Sigmoid colon (tissue), 3 donors: Measurements from ENCODE around the gene RNF212B.

ENCODE experiments used
- POLR2A ChIP-seq, 2 donors: fragments of 450-650 bp; IDR thresholded peaks; one replicate each; pipeline ENCODE4 v1.6.1; 2016; ENCODE audit warnings: antibody characterized with exemption in 2 of 2, mild to moderate bottlenecking in 2 of 2, moderate library complexity in 2 of 2
- TF ChIP-seq, protein P1 (sequence below), 4 experiments: fragments of 450-650 bp in 3 of 4; fragments of 200-600 bp in 1 of 4; IDR thresholded peaks; one replicate each; pipeline ENCODE4 v1.5.1; 2016 to 2019; ENCODE audit warnings: antibody characterized with exemption in 4 of 4, mild to moderate bottlenecking in 3 of 4, moderate library complexity in 2 of 4

DNA sequence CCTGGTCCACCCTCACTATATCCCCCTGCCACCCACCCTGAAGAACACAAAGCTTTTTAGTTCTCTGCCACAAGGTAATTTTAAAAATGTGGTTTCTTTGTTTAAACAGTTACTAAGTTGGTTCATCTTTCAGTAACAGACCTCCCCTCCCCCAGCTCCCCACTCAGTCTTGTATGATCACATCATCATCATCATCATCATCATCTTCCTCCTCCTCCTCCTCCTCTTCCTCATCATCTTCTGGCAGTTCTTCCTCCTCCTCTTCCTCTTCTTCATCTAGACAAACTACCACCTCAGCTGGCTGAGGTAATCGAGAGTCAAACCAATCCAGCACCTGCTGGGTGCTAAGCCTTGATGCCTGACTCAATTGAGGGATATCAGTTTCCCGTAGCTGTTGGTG, 37.7 kb downstream of the RNF212B start:
- no peak for TF ChIP-seq POLR2A (IDR thresholded peaks at IDR 0.05)
- TF ChIP-seq, protein P1, sequence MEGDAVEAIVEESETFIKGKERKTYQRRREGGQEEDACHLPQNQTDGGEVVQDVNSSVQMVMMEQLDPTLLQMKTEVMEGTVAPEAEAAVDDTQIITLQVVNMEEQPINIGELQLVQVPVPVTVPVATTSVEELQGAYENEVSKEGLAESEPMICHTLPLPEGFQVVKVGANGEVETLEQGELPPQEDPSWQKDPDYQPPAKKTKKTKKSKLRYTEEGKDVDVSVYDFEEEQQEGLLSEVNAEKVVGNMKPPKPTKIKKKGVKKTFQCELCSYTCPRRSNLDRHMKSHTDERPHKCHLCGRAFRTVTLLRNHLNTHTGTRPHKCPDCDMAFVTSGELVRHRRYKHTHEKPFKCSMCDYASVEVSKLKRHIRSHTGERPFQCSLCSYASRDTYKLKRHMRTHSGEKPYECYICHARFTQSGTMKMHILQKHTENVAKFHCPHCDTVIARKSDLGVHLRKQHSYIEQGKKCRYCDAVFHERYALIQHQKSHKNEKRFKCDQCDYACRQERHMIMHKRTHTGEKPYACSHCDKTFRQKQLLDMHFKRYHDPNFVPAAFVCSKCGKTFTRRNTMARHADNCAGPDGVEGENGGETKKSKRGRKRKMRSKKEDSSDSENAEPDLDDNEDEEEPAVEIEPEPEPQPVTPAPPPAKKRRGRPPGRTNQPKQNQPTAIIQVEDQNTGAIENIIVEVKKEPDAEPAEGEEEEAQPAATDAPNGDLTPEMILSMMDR (IDR thresholded peaks at IDR 0.05), result no peak
